GM23248 (cell line): ENCODE data around the gene UBN2.

Experiments
- EZH2 ChIP-seq: fragments of 200-600 bp; sonication (generic); IDR thresholded peaks from 2 replicates; pipeline ENCODE4 v1.6.1; 2018; ENCODE audit warnings: antibody characterized with exemption, mild to moderate bottlenecking; ENCODE audit not compliant: insufficient read depth, poor library complexity, severe bottlenecking
- EZH2phosphoT487 ChIP-seq: fragments of 200-600 bp; sonication (generic); IDR thresholded peaks from 2 replicates; pipeline ENCODE4 v1.6.1; 2018; ENCODE audit warnings: antibody characterized with exemption, moderate library complexity, mild to moderate bottlenecking, low read depth; ENCODE audit not compliant: insufficient read depth

DNA sequence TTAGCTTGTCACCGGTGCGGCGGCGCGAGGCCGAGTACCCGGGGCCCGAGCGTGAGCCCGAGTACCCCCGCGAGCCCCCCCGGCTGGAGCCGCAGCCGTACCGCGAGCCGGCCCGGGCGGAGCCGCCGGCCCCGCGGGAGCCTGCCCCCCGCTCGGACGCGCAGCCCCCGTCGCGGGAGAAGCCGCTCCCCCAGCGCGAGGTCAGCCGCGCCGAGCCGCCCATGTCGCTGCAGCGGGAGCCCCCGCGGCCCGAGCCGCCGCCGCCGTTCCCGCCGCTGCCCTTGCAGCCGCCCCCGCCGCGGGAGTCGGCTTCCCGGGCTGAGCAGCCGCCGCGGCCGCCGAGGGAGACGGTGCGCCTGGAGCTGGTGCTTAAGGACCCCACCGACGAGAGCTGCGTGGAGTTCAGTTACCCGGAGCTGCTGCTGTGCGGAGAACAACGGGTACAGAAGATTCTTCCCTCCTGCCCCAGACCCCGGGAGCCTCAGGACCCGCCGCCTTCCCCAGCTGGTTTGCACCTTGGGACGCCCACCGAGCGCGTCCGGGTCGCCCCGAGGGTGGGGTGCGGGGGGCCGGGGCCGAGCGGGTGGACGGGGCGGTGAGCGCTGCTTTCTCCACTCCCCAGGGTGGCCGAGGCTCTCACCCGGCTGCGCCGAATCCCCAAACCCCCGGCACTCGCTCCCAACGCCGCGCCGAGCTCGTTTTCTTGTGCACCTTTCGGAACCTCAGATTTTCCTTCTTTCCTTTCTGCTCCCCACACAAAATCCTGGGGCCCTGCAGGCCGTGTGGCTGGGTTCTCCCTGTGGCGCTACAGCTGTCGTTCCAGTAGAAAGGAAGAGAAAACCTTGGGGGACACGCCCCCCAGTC, 708 bp downstream of the UBN2 start:
- TF ChIP-seq EZH2 (no peak), EZH2phosphoT487 (no peak)
